ENCODE results near the gene ALG2.
A peak's percentile ranks its signal among the peaks of the same experiment; 100 is the strongest.

The ALG2 gene

GRCh38 chr9:99180199-99180598 lies 41.5 kb downstream of the ALG2 start:
- Mint-ChIP-seq H3K9me3 (no peaks in the 10 kb centered on the region), H3K27me3 (no peaks in the 10 kb centered on the region), H3K4me1 (peaks cover 21% of the 10 kb centered on the region), H3K4me3 (no peak overlapping the region), H3K36me3 (no peaks in the 10 kb centered on the region), H3K27ac (peak overlapping the region; percentile 92)
- DNase-seq (ENCODE audit: low spot score in 2 of 2) (no peak), ATAC-seq (ENCODE audit: low read depth) (no peak)

DNA sequence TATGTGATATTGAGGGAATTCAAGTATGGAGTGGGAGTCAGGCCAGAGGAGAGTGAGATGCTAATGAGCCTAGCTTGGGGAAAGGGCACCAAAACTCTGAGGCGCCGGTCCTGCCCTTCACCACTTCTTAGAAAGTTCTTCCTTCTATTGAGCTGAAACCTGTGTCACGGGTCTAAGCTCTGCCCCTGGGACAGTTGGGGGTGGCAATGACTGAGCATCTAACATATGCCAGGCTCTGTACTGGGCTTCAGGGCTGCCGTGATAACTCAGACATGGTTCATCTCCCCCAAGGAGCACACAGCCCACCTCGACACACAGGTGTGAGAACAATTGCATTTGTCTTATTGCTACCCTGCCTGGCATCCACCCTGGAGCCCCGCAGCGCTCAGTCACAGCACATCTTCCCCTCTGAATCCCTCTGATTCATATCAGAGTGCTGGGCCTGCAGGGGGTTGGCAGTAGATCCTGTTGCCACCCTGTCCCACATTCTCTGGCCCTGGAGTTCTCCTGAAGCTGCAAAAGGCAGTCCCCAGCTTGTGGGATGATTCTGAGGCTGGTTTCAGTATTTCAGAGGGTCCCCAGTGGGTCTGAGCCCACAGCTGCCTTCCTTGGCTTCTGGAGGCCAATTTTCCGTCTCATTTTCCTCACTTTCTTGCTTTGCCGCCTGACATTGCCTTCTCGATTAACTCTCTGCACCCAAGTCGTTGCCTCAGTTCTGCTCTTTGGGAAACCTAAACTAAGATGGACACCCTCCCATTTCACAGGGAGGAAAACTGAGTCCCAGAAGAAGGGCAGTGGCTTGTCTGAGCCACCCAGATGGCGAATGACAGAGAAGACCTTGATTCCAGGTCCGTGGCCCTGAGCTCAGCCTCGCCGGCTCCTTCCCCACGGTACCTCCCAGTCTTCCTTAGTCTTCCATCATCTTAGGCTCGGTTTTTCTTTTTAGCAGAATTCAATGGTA lies 42.5 kb downstream of the ALG2 start:
- H3K27me3 Mint-ChIP-seq, result no peaks in the 10 kb centered on the region
- no peak for ATAC-seq (ENCODE audit: low read depth)
- H3K4me1 Mint-ChIP-seq, result peaks cover 16% of the 10 kb centered on the region

DNA sequence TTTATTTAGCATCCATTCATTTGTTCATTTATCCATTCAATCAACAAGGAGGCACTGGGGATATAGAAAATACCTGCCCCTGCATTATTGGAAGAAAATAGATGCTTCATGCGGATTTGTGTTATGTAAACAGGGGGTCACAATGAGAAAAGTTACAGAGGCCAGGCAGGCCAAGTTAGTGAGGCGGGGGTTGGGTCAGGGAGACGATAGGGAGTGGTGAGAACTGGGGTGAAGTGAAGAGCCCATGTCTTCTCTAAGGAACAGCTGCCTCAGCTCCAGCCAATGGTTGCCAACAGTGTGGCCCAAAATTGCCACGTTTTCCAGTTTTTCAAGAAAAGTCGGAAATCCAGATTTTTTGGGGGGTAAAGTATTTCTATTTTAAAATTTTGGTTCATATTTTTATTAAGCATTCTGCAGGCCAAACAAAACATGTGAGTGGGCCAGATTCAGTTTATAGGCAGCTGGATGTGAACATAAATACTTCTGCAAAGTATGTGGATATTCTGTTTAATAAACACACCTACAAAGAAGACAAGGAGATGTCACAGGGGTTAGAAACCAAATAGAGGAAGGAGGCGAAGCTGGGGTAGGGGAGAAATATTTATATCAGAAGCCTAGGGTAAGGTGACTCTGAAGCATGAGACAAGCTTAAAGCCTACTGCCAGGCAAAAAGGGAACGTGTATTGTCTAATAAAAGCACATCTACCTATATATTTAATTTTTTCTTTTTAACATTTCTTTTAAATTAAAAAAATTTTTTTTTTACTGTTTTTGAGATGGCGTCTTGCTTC lies 44.0 kb downstream of the ALG2 start:
- H3K4me1 Mint-ChIP-seq, result peaks cover 18% of the 10 kb centered on the region
- peak; percentile 38 for ATAC-seq (ENCODE audit: low read depth)

More for the DNA sequence above, 42.5 kb downstream of the ALG2 start:
- H3K27ac Mint-ChIP-seq, result peak overlapping the region; percentile 29
- no peak overlapping the region for H3K4me3 Mint-ChIP-seq
- no peaks in the 10 kb centered on the region for H3K9me3 Mint-ChIP-seq
- H3K36me3 Mint-ChIP-seq, result no peaks in the 10 kb centered on the region
- DNase-seq (ENCODE audit: low spot score in 2 of 2), result no peak

DNA sequence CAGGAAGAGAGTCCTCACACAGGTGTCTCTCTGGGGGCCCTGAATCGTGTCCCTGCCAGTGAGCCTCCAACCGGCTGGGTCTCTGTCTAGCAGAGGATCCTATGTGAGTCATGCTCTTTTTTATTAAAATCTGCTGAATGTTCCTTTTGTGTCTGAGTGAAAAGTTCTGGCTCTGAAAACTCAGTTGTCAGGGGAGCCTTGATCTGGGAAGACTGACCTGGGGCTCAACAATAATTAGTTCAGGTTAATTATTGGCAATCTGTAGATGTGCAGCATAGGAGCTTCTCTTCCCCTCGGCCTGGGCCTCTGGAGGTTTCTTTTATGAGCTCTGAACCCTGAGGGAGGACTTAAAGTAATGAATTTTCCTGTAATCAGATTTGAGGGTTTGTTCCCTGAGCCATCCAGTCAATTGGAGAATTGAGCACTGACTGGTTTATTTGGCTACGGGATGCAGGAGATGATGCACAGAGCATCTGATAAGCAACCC lies 45.2 kb downstream of the ALG2 start:
- ATAC-seq (ENCODE audit: low read depth) (no peak), DNase-seq (ENCODE audit: low spot score in 2 of 2) (no peak)
- peaks cover 10% of the 10 kb centered on the region for H3K4me1 Mint-ChIP-seq
- H3K27ac Mint-ChIP-seq, result peak overlapping the region; percentile 15
- H3K4me3 Mint-ChIP-seq, result no peak overlapping the region
- no peaks in the 10 kb centered on the region for H3K36me3 Mint-ChIP-seq
- H3K9me3 Mint-ChIP-seq, result no peaks in the 10 kb centered on the region
- no peaks in the 10 kb centered on the region for H3K27me3 Mint-ChIP-seq

More for the DNA sequence above, 44.0 kb downstream of the ALG2 start:
- no peak overlapping the region for H3K4me3 Mint-ChIP-seq
- no peaks in the 10 kb centered on the region for H3K27me3 Mint-ChIP-seq
- no peaks in the 10 kb centered on the region for H3K36me3 Mint-ChIP-seq
- no peak for DNase-seq (ENCODE audit: low spot score in 2 of 2)
- no peak overlapping the region for H3K27ac Mint-ChIP-seq
- no peaks in the 10 kb centered on the region for H3K9me3 Mint-ChIP-seq

DNA sequence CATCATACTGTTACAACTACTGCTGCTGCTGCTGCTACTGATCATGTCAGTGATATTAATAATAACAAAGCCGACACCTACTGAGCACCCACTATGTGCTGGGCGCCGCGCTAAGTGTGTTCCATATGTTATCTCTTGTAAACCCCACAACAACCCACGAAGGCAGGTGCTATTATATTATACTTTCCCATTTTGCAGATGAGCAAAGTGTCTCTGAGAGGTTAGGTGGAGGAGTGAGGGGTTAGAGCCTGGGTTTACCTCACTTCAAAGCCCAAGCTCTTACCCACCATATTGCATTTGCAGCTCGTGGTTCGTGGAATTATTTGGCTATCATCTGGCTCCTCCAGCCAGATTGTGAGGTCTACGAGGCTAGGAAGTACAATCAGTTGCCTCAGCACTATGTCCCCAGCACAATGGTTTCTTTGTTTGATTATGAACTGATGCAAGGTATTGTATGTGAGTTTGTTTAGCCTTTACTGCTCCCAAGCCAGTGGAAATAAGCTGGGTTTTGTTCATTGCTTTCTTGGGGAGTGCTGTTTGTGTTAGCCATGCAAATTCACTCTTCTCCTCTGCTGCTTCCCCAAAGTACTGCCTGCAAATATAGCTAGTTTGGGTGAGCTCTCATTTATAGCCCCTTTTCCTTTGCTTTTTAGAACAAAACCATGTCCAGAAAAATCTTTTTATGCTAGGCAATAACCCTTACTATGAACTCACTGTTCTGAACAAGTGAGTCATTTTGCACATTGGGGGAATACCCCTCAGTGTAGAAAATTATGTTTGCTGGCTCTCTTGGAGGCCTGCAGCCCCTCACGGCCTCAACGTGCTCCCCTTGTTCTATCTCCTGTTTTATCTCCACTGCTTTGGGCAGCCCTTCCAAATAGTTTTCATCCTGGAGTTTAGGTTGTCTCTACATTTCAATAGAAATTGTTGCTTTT lies 47.9 kb downstream of the ALG2 start:
- ATAC-seq (ENCODE audit: low read depth), result no peak
- no peaks in the 10 kb centered on the region for H3K27me3 Mint-ChIP-seq
- H3K4me1 Mint-ChIP-seq, result peaks cover 2% of the 10 kb centered on the region
- H3K27ac Mint-ChIP-seq, result no peak overlapping the region
- no peak for DNase-seq (ENCODE audit: low spot score in 2 of 2)
- no peaks in the 10 kb centered on the region for H3K36me3 Mint-ChIP-seq
- H3K9me3 Mint-ChIP-seq, result no peaks in the 10 kb centered on the region
- H3K4me3 Mint-ChIP-seq, result no peak overlapping the region

GRCh38 chr9:99172124-99173091 lies 49.3 kb downstream of the ALG2 start:
- ATAC-seq (ENCODE audit: low read depth), result no peak
- peaks cover 14% of the 10 kb centered on the region for H3K4me1 Mint-ChIP-seq

GRCh38 chr9:99171225-99172123 lies 50.3 kb downstream of the ALG2 start:
- Mint-ChIP-seq H3K36me3 (no peaks in the 10 kb centered on the region), H3K4me3 (no peak overlapping the region), H3K27me3 (no peaks in the 10 kb centered on the region), H3K4me1 (peaks cover 18% of the 10 kb centered on the region), H3K9me3 (no peaks in the 10 kb centered on the region), H3K27ac (no peak overlapping the region)
- no peak for DNase-seq (ENCODE audit: low spot score in 2 of 2)
- no peak for ATAC-seq (ENCODE audit: low read depth)

More at GRCh38 chr9:99172124-99173091, 49.3 kb downstream of the ALG2 start:
- Mint-ChIP-seq H3K9me3 (no peaks in the 10 kb centered on the region), H3K36me3 (no peaks in the 10 kb centered on the region), H3K27me3 (no peaks in the 10 kb centered on the region), H3K4me3 (no peak overlapping the region), H3K27ac (no peak overlapping the region)
- no peak for DNase-seq (ENCODE audit: low spot score in 2 of 2)

DNA sequence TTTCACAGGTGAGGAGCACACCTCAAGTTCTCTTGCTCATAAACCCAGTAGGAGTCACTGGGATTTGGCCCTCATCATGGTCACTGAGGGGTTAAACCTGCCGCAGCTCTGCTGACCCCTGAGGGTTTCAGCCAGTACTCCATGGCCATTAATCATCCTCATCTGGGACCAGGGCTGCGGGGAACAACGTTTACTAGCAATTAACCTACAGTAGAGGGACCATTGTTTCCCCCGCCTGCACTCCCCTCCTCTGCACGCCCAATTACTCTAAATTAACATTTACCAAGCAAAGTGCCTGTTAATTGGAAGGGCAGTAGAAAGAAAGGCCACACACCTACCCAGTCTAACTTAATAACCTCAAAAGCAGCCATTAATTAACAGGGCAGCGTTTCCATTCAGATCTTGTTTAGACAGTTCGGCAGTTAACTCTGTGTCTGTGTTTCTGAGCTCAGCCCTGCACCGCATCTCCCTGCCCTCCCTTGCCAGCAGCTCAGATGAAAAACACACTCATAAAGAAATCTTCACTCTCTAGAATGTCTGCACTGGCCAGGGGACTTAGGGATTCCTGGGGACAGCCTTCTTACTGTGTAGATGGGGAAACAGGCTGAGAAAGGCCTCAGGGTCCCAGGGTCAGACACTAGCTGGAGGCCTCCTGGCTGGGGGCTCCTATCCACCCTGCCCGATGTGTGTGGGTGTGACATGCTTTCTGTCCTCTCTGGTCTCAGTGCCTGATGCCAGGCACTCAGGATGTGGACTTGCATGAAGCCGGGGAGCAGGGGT lies 51.6 kb downstream of the ALG2 start:
- H3K36me3 Mint-ChIP-seq, result no peaks in the 10 kb centered on the region
- H3K27me3 Mint-ChIP-seq, result no peaks in the 10 kb centered on the region
- ATAC-seq (ENCODE audit: low read depth), result no peak
- DNase-seq (ENCODE audit: low spot score in 2 of 2), result no peak
- no peaks in the 10 kb centered on the region for H3K9me3 Mint-ChIP-seq
- no peak overlapping the region for H3K27ac Mint-ChIP-seq
- peaks cover 18% of the 10 kb centered on the region for H3K4me1 Mint-ChIP-seq
- no peak overlapping the region for H3K4me3 Mint-ChIP-seq

DNA sequence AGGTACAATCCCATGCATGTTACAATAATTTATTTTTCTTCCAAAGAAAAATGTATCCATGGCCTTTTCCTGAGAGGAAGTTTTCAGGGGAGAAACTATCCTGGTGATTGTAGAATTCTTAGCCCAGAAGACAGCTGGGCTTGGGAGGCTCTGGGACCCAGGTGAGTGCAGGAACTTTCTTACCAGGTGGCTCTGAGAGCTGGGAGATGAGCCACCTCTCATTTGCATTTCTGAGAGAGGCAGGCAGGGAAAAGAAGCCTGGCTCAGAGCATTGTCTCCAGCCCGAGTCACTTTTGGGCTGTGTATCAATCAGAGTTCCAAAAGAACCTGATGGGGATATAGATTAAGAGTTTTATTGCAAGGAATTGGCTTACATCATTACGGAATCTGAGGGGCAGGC lies 52.7 kb downstream of the ALG2 start:
- no peak overlapping the region for H3K27ac Mint-ChIP-seq
- H3K27me3 Mint-ChIP-seq, result no peaks in the 10 kb centered on the region
- peaks cover 17% of the 10 kb centered on the region for H3K4me1 Mint-ChIP-seq
- H3K36me3 Mint-ChIP-seq, result no peaks in the 10 kb centered on the region
- no peak overlapping the region for H3K4me3 Mint-ChIP-seq
- no peak for DNase-seq (ENCODE audit: low spot score in 2 of 2)
- H3K9me3 Mint-ChIP-seq, result no peaks in the 10 kb centered on the region
- no peak for ATAC-seq (ENCODE audit: low read depth)

DNA sequence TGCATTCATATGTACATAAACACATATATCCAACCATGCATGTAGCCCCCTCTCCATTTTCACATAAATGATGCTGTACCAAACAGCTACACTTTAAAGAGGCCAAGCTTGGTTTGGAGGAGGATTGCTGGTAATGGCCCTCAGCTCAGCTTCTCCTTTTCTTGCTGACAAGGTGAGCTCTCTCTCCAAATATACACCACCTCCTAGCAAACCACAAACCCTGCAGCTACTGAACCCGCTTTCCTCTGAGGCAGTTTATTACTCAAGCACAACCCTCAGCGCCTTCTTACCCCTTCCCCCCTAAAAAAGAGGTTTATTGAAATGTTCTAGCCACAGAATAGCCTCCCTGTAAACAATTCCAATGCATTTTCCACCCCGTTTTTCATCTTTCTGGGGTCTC lies 54.0 kb downstream of the ALG2 start:
- Mint-ChIP-seq H3K4me1 (peaks cover 16% of the 10 kb centered on the region), H3K27ac (peak overlapping the region; percentile 46), H3K4me3 (no peak overlapping the region), H3K27me3 (no peaks in the 10 kb centered on the region), H3K36me3 (no peaks in the 10 kb centered on the region), H3K9me3 (no peaks in the 10 kb centered on the region)
- ATAC-seq (ENCODE audit: low read depth), result peak; percentile 93
- DNase-seq (ENCODE audit: low spot score in 2 of 2), result peak in 1 of 2 donors; percentile 21

DNA sequence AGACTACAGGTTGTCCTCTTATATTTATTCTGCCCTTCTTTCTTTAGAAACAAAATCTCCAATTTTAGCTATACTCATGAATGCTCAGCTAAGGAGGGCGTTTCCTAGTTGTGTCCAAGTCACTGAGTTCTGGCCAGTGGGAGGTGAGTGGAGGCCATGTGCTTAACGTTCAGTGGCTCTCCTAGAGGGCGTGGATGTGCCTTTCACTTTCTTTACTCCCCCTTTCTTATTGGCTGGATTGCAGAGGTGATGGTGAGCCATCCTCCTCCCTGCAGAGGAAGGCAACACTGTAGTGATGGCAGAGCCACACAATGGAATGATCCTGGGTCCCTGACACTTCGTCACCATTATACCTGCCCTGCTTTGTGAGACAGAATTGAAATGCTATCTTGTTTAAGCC lies 54.6 kb downstream of the ALG2 start:
- DNase-seq (ENCODE audit: low spot score in 2 of 2) (no peak), ATAC-seq (ENCODE audit: low read depth) (no peak)
- H3K27ac Mint-ChIP-seq, result no peak overlapping the region
- no peaks in the 10 kb centered on the region for H3K9me3 Mint-ChIP-seq
- H3K4me3 Mint-ChIP-seq, result no peak overlapping the region
- H3K36me3 Mint-ChIP-seq, result no peaks in the 10 kb centered on the region
- peaks cover 16% of the 10 kb centered on the region for H3K4me1 Mint-ChIP-seq
- H3K27me3 Mint-ChIP-seq, result no peaks in the 10 kb centered on the region

Data from memory B cell (primary cell).